ENCODE results near the gene DOK6.

DNA sequence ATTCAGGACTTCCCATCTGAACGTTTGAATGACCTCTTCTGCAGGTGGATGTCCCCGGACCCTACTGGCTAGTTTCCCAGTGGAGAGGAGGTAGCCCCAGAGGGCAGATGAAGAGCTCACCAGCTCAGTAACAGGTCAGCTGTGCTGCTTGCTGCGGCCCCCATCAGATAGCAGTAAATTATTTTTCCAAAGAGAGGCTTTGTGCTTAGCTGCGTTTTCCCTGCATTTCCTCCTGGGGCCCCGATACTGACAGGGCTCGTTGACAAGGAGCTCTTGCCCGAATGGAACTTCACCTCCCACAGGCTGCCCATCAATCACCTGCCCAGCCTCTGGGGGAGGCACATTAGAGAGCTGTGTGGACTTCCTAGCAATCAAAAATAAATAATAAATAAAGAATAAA is 185.8 kb downstream of the DOK6 start:
- TF ChIP-seq, protein P1, sequence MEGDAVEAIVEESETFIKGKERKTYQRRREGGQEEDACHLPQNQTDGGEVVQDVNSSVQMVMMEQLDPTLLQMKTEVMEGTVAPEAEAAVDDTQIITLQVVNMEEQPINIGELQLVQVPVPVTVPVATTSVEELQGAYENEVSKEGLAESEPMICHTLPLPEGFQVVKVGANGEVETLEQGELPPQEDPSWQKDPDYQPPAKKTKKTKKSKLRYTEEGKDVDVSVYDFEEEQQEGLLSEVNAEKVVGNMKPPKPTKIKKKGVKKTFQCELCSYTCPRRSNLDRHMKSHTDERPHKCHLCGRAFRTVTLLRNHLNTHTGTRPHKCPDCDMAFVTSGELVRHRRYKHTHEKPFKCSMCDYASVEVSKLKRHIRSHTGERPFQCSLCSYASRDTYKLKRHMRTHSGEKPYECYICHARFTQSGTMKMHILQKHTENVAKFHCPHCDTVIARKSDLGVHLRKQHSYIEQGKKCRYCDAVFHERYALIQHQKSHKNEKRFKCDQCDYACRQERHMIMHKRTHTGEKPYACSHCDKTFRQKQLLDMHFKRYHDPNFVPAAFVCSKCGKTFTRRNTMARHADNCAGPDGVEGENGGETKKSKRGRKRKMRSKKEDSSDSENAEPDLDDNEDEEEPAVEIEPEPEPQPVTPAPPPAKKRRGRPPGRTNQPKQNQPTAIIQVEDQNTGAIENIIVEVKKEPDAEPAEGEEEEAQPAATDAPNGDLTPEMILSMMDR (IDR thresholded peaks at IDR 0.05; ENCODE audit: low read depth, low read length) = no peak
- TF ChIP-seq EZH2phosphoT487 (IDR thresholded peaks at IDR 0.05; ENCODE audit: low read depth) = no peak

Measured in OCI-LY3 (cell line).